MM.1S (cell line): ENCODE data around the gene BICD1.

Source experiments
- CTCF ChIP-seq: fragments of 300-600 bp; sonication (generic); IDR thresholded peaks from 2 replicates; pipeline ENCODE4 v1.5.1; 2016; ENCODE audit warnings: antibody characterized with exemption, low read length, mixed read lengths
- EZH2 ChIP-seq: fragments of 300-600 bp; sonication (generic); optimal IDR thresholded peaks from 2 replicates; pipeline ENCODE3; 2017; ENCODE audit warnings: low read depth, mild to moderate bottlenecking, antibody characterized with exemption, low read length, mixed read lengths
- EZH2phosphoT487 ChIP-seq: fragments of 300-600 bp; sonication (generic); IDR thresholded peaks from 2 replicates; pipeline ENCODE4 v1.6.1; 2018; ENCODE audit warnings: antibody characterized with exemption, low read length

- TF ChIP-seq EZH2phosphoT487 (no peak), CTCF (no peak), EZH2 (no peak)
Measured at GRCh38 chr12:32108787-32109186, 2.1 kb downstream of the BICD1 start.
